NOMO-1 (cell line): ENCODE measurements around the gene SLC25A10.
A peak's percentile ranks its signal among the peaks of the same experiment; 100 is the strongest.

Experiments
- DNase-seq, 2 experiments: peaks; one replicate each; lab custom pipeline; 2025; ENCODE audit not compliant: unreplicated experiment in 2 of 2; lab: John Stamatoyannopoulos, UW

Gene SLC25A10

GRCh38 chr17:81686614-81687013 lies 25.5 kb upstream of the SLC25A10 start:
- no peak for DNase-seq

GRCh38 chr17:81687770-81688541 lies 24.1 kb upstream of the SLC25A10 start:
- DNase-seq = no peak

DNA sequence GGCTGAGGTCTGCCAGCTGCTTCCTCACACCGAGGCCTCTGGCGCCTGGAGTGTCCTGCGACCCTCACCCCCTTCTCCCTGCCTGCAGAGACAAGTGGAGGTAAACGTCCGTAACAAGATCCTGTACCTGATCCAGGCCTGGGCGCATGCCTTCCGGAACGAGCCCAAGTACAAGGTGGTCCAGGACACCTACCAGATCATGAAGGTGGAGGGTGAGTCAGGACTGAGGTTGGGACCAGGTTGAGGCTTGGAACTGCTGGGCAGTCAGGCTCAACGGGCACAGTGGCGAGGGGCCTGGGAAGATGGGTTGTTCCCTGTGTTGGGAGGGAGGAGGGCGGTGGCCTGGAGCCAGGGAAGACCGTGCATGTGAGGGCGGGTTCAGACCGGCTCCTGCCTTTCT lies 23.5 kb upstream of the SLC25A10 start:
- DNase-seq = no peak

DNA sequence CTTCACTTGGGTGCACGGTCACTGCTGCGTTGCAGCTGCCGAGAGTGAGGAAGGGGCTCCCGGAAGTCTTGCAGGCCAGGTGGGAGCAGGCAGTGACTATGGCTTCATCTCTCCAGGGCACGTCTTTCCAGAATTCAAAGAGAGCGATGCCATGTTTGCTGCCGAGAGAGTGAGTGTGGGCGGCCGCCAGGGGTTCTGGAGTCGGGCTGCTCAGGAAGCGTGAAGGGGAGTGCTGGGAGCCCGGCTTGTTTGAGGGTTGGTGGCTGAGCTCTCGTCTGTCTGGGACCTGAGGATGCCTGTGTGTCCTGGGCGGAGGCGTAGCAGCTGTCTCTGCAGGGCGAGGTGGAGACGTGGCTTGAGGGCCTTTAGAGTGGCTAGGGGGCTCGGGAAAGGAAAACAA lies 22.0 kb upstream of the SLC25A10 start:
- no peak for DNase-seq

DNA sequence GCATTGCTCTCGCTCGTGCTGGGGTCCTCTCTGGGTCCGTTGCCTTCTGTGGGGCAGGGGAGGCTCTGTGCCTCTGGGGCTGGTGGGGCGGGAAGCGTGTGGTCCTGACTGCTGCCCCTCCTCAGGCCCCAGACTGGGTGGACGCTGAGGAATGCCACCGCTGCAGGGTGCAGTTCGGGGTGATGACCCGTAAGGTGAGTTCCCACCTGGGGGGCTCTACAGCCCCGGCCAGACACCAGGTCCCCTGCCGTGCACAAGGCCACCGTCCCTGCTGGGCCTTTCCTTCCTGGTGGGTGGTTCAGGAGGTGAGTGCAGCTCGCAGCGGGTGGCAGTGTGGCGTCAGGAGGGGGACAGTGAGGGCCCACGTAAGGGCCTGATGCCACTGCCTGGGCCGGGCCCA lies 21.5 kb upstream of the SLC25A10 start:
- DNase-seq = no peak

- no peak for DNase-seq
Measured at GRCh38 chr17:81691196-81691595, 20.9 kb upstream of the SLC25A10 start.

- no peak for DNase-seq
Measured at GRCh38 chr17:81691608-81692007, 20.5 kb upstream of the SLC25A10 start.

DNA sequence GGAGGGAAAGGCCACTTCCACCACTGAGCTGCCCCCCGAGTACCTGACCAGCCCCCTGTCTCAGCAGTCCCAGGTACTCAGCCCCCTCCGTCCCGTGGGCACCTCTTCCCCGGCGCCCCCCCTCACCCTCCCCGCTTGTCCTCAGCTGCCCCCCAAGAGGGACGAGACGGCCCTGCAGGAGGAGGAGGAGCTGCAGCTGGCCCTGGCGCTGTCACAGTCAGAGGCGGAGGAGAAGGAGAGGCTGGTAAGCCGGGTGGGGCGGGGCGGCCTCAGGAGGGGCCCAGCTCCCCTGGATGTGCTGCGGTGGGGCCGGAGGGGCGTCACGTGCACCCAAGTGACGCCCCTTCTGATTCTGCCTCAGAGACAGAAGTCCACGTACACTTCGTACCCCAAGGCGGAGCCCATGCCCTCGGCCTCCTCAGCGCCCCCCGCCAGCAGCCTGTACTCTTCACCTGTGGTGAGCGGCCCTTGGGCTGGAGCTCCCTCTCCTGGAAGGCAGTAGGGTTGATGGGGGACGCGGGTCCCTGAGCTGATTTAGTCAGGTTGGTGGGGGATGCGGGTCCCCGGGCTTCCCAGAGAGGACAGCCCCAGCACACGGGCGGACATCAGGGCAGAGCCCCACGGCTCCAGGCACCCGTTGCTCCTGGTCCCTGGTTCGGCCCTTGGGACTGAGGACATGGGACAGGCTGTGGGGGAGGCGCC lies 18.4 kb upstream of the SLC25A10 start:
- no peak for DNase-seq

DNA sequence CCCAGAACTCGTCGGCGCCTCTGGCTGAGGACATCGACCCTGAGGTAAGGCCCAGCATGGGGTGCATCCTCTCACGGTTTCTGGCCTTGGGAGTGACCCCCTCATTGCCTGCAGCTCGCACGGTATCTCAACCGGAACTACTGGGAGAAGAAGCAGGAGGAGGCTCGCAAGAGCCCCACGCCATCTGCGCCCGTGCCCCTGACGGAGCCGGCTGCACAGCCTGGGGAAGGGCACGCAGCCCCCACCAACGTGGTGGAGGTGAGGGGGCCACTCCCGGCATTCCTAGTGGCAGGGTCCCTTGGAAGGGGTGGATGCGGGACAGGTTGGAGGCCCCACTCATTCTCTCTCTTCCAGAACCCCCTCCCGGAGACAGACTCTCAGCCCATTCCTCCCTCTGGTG lies 17.3 kb upstream of the SLC25A10 start:
- DNase-seq = no peak

DNA sequence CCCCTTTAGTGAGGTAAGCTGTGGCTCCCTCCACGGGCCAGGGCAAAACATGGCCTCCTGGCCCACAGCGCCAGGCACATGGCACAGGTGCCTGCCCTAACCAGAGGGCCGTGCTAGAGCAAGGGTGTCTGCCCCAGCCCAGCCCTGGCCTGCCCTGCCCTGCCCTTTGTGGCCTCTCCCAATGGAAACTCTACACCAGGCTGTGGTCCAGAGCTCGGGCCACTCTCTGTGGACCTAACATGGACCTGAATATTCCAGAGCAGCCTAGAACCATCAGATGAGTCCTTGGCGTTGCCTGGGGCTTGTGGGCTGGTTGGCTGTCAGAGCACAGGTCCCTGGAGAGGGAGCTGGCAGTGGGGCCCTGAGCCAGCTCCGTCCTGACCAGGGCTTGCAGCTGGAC lies 16.9 kb upstream of the SLC25A10 start:
- DNase-seq = no peak

GRCh38 chr17:81695801-81696200 lies 16.3 kb upstream of the SLC25A10 start:
- DNase-seq = no peak

DNA sequence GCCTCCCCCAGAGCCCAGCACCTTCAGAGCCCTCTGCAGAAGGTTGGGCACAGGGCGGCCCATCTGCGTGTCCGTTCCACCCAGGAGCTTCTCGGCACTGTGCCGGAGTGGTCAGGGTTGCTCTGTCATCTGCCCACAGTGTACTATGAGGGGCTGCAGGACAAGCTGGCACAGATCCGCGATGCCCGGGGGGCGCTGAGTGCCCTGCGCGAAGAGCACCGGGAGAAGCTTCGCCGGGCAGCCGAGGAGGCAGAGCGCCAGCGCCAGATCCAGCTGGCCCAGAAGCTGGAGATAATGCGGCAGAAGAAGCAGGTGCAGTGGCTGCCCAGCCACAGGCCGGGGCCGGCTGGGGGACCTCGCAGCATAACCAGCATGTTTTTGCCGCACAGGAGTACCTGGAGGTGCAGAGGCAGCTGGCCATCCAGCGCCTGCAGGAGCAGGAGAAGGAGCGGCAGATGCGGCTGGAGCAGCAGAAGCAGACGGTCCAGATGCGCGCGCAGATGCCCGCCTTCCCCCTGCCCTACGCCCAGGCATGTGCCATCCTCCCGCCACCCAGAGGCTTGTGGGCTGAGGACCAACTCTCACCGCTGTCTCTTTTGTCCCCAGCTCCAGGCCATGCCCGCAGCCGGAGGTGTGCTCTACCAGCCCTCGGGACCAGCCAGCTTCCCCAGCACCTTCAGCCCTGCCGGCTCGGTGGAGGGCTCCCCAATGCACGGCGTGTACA lies 15.7 kb upstream of the SLC25A10 start:
- DNase-seq = no peak

DNA sequence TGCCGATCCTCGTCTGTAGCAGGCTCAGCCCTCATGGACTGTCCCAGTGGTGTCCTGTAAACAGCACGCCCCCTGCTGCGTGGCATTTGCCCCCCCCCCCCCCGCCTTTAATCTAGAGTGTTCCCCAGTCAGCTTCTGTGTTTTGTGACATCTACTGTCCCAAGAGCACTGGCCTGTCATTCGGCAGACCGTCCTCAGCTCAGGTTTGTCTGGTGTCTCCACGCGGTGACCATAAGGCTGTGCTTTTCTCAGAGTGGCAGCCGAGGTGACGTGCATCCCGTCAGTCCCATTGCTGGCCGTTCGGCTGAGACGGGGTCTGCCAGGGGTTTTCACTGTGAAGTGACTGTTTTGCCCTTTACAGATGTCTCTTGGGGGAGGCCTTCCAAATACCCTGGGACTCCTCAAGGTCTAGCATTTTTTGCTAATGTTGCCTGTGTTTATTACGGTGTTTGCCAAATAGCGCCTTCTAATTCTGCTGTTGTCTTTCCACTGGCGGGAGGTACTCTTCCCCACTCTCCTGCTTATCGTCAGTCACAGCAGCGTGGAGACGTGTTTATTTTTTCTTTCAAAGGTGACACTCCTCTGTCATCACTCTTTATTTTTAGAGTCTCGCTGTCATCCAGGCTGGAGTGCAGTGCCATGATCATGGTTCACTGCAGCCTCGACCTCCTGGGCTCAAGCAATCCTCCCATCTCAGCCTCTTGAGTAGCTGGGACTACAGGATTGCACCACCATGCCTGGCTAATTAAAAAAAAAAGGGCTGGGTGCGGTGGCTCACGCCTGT lies 14.6 kb upstream of the SLC25A10 start:
- no peak for DNase-seq

DNA sequence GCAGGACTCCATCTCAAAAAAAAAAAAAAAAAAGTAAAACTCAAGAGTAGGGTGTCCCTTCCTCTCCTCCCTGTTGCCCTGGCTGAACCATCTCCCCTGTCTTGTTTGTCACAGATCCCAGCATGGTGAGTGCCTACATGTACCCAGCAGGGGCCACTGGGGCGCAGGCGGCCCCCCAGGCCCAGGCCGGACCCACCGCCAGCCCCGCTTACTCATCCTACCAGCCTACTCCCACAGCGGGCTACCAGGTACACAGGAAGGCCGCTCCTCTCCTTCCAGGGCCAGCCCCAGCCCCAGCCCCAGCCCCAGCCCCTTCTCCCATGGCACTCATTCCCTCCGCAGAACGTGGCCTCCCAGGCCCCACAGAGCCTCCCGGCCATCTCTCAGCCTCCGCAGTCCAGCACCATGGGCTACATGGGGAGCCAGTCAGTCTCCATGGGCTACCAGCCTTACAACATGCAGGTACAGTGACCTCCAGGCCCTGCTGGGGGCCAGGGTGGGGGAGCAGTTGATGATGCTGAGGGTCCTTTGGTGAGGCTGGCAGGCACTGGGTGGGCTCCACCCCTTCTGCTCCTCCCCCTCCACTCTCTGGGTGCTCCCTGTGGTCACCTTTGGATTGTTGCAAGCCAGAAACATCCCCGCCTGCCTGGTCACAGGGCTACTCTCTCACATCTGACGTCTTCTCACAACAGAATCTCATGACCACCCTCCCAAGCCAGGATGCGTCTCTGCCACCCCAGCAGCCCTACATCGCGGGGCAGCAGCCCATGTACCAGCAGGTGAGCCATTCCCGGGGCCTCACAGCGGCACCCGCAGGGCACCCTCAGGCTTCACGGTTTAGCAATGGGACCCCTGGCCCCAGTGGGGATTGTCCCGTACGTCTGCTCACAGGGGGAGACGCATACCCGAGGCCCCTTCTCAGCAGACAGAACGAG lies 11.5 kb upstream of the SLC25A10 start:
- DNase-seq = no peak

DNA sequence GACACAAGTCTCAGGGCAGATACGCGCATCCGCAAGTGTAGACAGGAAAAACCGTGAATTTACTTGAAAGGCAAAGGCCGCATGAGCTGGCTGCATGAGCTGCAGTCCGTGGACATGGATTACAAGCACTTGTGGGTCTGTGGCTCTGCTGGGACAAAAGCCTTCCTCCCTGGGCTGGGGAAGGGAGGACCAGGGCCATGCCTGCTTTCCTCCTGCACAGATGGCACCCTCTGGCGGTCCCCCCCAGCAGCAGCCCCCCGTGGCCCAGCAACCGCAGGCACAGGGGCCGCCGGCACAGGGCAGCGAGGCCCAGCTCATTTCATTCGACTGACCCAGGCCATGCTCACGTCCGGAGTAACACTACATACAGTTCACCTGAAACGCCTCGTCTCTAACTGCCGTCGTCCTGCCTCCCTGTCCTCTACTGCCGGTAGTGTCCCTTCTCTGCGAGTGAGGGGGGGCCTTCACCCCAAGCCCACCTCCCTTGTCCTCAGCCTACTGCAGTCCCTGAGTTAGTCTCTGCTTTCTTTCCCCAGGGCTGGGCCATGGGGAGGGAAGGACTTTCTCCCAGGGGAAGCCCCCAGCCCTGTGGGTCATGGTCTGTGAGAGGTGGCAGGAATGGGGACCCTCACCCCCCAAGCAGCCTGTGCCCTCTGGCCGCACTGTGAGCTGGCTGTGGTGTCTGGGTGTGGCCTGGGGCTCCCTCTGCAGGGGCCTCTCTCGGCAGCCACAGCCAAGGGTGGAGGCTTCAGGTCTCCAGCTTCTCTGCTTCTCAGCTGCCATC lies 10.6 kb upstream of the SLC25A10 start:
- DNase-seq = peak; percentile 17 to 55

GRCh38 chr17:81702934-81703746 lies 8.9 kb upstream of the SLC25A10 start, which contains the start of gene MRPL12:
TSS of gene MRPL12 (plus strand) at chr17:81703367. CDS start at chr17:81703502, 135 bp downstream.
- peak; percentile 93 to 95 for DNase-seq

DNA sequence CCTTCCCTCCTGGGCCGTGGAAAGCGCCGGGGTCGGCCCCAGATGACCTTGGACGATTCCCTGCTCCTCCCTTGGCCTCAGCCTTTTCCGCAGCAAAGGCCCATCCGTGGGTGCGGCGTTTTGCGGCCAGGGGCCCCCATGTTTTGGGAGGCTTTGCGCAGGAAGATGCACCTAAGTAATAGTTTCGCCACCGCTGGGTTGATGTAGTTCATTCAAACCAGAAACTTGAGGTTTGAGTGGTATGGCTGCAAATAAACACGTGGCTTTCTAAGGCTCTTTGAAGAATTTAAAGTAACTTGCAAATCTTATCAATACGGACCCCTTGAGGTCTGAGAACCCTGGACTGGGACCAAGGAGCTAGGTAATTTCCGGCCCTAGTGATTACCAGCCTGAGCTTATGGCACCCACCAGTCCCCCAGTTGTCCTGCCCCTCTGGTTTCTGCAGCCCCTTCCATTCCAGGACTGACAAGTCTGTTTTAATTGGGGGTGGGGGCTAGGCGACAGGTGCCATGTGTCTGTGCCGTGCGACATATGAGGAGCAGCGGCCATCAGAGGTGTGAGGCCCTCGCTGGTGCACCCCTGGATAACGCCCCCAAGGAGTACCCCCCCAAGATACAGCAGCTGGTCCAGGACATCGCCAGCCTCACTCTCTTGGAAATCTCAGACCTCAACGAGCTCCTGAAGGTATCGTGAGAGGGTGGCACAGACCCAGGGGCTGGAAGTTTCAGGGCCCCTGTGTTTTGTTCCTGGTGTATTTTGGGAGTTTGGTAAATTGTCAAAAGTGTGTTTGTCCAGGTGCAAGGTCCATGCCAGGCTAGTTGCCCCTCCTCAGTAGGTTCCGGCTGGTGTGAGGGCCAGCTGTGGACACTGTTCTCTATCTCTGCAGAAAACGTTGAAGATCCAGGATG lies 8.1 kb upstream of the SLC25A10 start:
- DNase-seq = peak in 1 of 2 experiments; percentile 11
